Measurements from ENCODE around the gene LURAP1L.

DNA sequence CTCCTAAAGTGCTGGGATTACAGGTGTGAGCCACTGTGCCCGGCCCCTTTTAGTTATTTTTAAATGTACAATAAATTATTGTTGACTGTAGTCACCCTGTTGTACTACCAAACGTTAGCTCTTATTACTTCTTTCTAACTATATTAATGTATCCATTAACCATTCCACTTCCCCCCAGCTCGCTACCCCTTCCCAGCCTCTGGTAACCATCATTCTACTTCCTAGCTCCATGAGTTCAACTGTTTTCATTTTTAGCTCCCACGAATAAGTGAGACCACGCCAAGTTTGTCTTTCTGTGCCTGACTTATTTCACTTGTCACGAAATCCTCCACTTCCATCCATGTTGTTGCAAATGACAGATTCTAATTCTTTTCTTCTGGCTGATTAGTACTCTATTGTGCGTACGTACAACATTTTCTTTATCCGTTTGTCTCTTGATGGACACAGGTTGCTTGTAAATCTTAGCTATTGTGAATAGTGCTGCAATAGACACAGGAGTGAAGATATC is 6.5 kb downstream of the LURAP1L start:
- TF ChIP-seq POLR2AphosphoS5 (IDR thresholded peaks at IDR 0.05; ENCODE audit: low read depth, low read length) (no peak), POLR2A (IDR thresholded peaks at IDR 0.05; ENCODE audit: low read depth, low read length) (no peak), PAX5 (IDR thresholded peaks at IDR 0.05; ENCODE audit: insufficient read depth, low read length, severe bottlenecking) (no peak)

Data from GM12891 (cell line).